Dendritic cell treated with granulocyte-macrophage colony-stimulating factor and Interleukin-4, amounts not matched to agents 40 ng/mL and 50 ng/mL, for 4 days (primary cell): Measurements from ENCODE around the gene STARD13.
A peak's percentile ranks its signal among the peaks of the same experiment; 100 is the strongest.

ENCODE experiments used
- H3K27ac Mint-ChIP-seq: one replicate; pipeline ENCODE4 v1.8.0; 2022; ENCODE audit warnings: mild to moderate bottlenecking, mixed read lengths
- H3K27me3 Mint-ChIP-seq: one replicate; pipeline ENCODE4 v1.8.0; 2022; ENCODE audit warnings: mild to moderate bottlenecking, mixed read lengths
- H3K36me3 Mint-ChIP-seq: one replicate; pipeline ENCODE4 v1.8.0; 2022; ENCODE audit warnings: low read depth, mixed read lengths
- H3K4me1 Mint-ChIP-seq: one replicate; pipeline ENCODE4 v1.8.0; 2022; ENCODE audit warnings: low read depth, mixed read lengths
- H3K4me3 Mint-ChIP-seq: one replicate; pipeline ENCODE4 v1.8.0; 2022; ENCODE audit warnings: mild to moderate bottlenecking, moderate library complexity, mixed read lengths
- H3K9me3 Mint-ChIP-seq: one replicate; pipeline ENCODE4 v1.8.0; 2022; ENCODE audit warnings: mixed read lengths
- intact Hi-C: fragments of 100-400 bp; cut with micrococcal nuclease; formaldehyde crosslinking; loops from one replicate; pipeline ENCODE4 v1.15.0; 2022

Gene STARD13

DNA sequence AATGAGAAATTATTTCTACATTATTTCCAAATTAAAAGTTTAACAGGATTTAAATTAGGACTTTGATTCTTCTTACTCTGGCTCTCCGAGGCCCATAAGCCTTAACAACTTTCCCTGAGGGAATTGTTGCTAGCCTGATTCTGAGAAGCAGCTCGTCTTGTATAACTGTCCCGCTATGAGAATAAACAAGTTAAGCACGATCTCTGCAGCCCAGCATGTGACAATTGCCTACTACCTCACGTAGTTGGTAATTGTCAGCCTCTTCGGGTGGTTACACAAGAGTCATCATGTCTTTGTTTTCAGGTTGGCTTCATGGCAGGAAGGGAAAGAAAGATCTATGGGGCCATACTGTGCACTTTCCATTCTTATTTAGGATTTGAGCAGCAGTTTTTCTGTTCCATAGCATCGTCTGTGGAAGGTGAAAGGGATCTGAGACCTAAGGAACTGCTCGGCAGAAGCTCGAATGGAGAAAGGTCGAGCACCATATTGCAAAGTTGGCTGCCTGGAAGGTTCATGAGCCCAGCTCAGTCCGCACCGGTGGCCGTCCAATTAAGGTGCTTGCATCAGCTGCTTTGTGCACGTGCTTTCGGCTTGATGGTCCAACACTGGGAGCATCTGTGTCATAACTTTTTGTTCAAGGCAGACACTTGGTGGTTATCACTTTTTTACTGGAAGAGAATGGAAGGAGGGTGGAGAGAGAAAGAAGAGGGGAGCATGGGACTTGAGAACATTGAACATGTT lies 1.8 kb upstream of the STARD13 start:
- Mint-ChIP-seq H3K9me3 (no peaks in the 10 kb centered on the region), H3K4me3 (no peak overlapping the region), H3K36me3 (peaks cover 9% of the 10 kb centered on the region), H3K27ac (no peak overlapping the region), H3K27me3 (peaks cover 2% of the 10 kb centered on the region), H3K4me1 (peaks cover 19% of the 10 kb centered on the region)
- intact Hi-C loops = no loop called here

GRCh38 chr13:33286128-33286527 lies 573 bp upstream of the STARD13 start:
- H3K27ac Mint-ChIP-seq = peak overlapping the region; percentile 86

GRCh38 chr13:33284916-33285315 lies 639 bp downstream of the STARD13 start:
- Mint-ChIP-seq H3K4me1 (peaks cover 22% of the 10 kb centered on the region), H3K27me3 (no peaks in the 10 kb centered on the region), H3K27ac (peak overlapping the region; percentile 86), H3K36me3 (peaks cover 9% of the 10 kb centered on the region), H3K9me3 (no peaks in the 10 kb centered on the region), H3K4me3 (peak overlapping the region; percentile 92)
- intact Hi-C loops = no loop called here

More at GRCh38 chr13:33286128-33286527, 573 bp upstream of the STARD13 start:
- Mint-ChIP-seq H3K27me3 (peaks cover 2% of the 10 kb centered on the region), H3K9me3 (no peaks in the 10 kb centered on the region), H3K4me3 (peak overlapping the region; percentile 92), H3K4me1 (peaks cover 19% of the 10 kb centered on the region), H3K36me3 (peaks cover 9% of the 10 kb centered on the region)
- intact Hi-C loops = no loop called here

- intact Hi-C loops = no loop called here
- Mint-ChIP-seq H3K27me3 (no peaks in the 10 kb centered on the region), H3K36me3 (peaks cover 9% of the 10 kb centered on the region), H3K4me1 (peaks cover 24% of the 10 kb centered on the region), H3K9me3 (no peaks in the 10 kb centered on the region), H3K27ac (no peak overlapping the region), H3K4me3 (no peak overlapping the region)
These were observed 1.5 kb downstream of the STARD13 start for GRCh38 chr13:33284031-33284430.

GRCh38 chr13:33283195-33283911 lies 2.2 kb downstream of the STARD13 start:
- Mint-ChIP-seq H3K4me1 (peaks cover 24% of the 10 kb centered on the region), H3K9me3 (no peaks in the 10 kb centered on the region), H3K27me3 (no peaks in the 10 kb centered on the region), H3K27ac (no peak overlapping the region), H3K4me3 (no peak overlapping the region), H3K36me3 (peaks cover 9% of the 10 kb centered on the region)
- intact Hi-C loops = no loop called here

DNA sequence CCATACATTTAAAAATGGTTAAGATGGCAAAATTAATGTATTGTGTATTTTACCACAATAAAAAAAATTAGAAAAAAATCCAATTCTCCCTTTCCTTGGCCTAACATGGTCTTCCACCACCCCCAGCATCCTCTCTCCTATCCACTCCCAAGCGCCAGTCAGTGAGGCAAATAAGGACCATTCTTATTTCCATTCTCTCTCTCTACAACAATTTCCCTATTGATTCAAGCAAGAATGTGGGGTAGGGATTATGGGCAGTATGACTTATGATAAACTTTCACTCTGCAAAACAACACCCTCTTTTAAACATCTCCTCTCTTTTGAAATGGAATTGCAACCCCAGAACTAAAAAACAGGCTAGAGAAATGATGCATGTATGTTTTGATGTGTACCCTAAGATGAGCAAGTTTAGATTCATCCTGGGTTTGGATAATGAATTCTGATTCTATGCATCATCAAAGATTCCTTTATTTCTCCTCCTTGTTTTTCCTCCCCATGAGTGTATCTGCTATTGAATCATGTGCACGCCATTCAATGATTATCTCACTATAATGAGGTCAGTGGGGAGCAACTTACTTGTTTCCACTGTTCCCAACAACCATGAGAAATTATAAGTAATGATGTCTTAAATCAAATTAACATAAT lies 3.5 kb downstream of the STARD13 start:
- intact Hi-C loops = no loop called here
- H3K9me3 Mint-ChIP-seq = no peaks in the 10 kb centered on the region
- no peaks in the 10 kb centered on the region for H3K27me3 Mint-ChIP-seq
- H3K4me1 Mint-ChIP-seq = peaks cover 24% of the 10 kb centered on the region
- H3K27ac Mint-ChIP-seq = no peak overlapping the region
- H3K4me3 Mint-ChIP-seq = no peak overlapping the region
- peaks cover 9% of the 10 kb centered on the region for H3K36me3 Mint-ChIP-seq

DNA sequence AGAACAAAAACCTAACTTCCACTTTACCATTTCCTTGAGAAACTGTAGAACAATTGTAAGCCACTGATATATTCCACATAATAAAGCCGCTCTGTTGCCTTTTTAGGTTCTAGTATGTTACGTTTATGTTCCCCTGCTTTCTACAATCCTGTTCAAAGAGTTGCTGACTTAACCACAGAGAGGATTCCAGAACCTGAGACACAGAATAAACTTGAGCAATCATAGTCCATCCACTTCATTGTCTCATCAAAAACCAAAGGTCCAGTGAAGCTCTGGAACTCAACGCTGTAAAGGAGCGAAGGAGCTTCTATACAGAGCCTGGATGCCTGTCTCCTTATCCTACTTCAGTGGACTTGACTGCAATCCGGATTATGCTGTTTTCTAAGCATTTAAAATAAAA lies 4.6 kb downstream of the STARD13 start:
- Mint-ChIP-seq H3K4me3 (no peak overlapping the region), H3K9me3 (no peaks in the 10 kb centered on the region), H3K27me3 (no peaks in the 10 kb centered on the region), H3K36me3 (peaks cover 9% of the 10 kb centered on the region), H3K27ac (no peak overlapping the region), H3K4me1 (peaks cover 20% of the 10 kb centered on the region)
- intact Hi-C loops = no loop called here

DNA sequence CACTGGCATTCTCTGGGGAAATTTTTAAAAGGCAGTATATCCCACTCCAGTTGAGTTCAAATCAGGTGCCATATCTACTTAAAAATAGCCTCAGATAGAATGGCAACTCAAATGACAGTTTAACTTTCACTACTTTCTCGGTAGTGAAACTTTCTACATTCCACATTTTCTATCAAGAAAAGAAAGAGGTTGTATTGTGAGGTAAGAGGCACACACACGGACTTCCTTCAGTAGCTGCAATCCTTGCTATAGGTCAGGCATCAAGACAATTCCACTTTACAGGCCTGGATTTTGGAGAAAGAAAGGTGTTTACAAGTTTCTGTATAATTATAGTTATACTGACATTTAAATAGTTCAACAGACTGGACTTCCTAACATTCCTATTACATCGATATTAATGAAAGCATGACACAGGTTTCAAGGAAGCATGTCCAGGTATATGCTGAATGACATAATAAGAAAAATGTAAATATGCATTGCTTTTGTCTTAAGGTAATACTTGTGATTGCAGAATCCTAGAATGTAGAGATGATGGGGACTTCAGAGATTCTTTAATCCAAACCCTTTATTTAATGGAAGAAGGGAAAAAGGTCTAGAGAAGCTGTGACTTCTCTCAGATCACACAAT lies 5.2 kb downstream of the STARD13 start:
- H3K4me3 Mint-ChIP-seq = no peak overlapping the region
- peaks cover 15% of the 10 kb centered on the region for H3K4me1 Mint-ChIP-seq
- H3K36me3 Mint-ChIP-seq = peaks cover 4% of the 10 kb centered on the region
- no peak overlapping the region for H3K27ac Mint-ChIP-seq
- no peaks in the 10 kb centered on the region for H3K27me3 Mint-ChIP-seq
- H3K9me3 Mint-ChIP-seq = no peaks in the 10 kb centered on the region
- intact Hi-C loops = no loop called here

DNA sequence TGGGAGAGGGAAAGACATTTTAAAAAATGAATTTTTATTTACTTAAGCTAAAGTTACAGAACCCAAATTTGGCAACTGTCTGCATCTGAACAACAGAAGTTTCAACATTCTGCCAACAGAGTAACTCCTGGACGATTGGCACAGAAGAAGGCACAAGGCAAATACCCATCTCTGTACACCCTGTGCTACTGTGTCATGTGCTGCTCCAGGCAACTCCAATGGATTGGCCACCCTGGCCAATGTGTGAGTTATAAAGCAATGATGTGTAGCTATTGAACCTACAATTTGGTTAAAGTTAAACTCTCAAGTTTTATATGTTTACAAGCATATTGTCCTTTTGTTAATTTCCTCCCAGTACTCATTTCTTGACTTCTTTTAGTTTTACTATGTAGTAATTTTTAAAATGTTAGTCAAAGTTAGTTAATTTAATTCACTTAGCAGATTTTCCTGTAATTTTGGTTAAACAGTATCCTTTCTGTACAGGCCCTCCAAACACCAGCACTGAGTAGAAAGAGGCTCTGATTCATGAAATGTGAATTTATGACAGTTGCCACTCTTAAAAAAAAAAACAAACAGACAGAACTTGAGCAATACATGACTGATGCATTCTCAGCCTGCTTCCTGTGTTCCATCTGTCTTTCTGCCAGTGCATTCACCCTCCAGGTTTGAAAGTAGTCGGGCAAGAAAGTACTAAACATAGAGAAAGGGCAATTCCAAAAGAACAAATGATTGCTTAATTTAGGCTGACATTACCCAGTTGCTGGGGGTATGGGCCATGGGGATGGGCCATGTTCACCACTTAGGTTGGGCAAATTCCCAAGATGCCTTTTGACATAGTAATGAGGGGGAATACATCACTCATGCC lies 5.9 kb downstream of the STARD13 start:
- Mint-ChIP-seq H3K4me1 (peaks cover 7% of the 10 kb centered on the region), H3K4me3 (no peak overlapping the region), H3K36me3 (no peaks in the 10 kb centered on the region), H3K27me3 (no peaks in the 10 kb centered on the region), H3K9me3 (no peaks in the 10 kb centered on the region), H3K27ac (no peak overlapping the region)
- intact Hi-C loops = no loop called here

DNA sequence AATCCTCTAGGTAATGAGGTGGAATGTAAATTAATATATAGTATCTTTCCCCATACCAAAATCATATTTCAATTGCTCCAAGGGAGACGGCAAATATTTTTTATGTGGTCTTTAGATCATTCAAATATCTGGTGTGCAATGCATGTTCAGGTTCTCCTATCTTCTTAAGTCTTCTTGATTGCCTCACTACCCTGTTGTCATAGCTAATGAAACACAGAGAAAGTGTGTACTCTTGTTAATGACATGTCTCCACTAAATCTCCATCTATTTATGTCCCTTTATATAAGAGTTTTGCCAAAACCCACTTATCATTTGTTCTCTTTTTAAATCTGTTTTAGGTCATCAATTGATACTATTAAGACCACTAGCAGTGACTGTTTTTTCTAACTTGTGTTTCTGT lies 6.6 kb downstream of the STARD13 start:
- no peaks in the 10 kb centered on the region for H3K27me3 Mint-ChIP-seq

DNA sequence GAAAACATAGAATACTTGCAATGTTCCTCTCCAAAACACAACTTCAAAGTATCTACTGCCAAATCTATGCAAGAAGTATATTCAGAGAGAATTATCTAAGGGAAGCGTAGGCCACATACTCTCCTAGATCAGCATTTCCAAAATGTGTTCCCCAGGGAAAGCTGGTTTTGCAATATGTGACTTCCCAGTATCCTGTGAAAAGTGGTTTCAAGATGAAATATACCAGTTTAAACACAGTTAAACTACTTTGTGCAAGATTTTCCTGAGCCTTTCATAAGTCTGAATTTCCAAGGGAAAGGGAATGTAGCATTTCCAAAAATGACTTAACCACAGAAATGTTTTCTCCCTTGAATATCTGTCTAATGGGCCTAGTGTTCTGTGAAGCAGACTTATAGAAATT lies 7.6 kb downstream of the STARD13 start:
- intact Hi-C loops = no loop called here
- Mint-ChIP-seq H3K36me3 (no peaks in the 10 kb centered on the region), H3K4me1 (peaks cover 5% of the 10 kb centered on the region), H3K9me3 (no peaks in the 10 kb centered on the region), H3K27me3 (no peaks in the 10 kb centered on the region), H3K27ac (no peak overlapping the region), H3K4me3 (no peak overlapping the region)

More for the DNA sequence above, 6.6 kb downstream of the STARD13 start:
- H3K4me1 Mint-ChIP-seq = peaks cover 5% of the 10 kb centered on the region
- H3K4me3 Mint-ChIP-seq = no peak overlapping the region
- intact Hi-C loops = no loop called here
- no peaks in the 10 kb centered on the region for H3K9me3 Mint-ChIP-seq
- H3K27ac Mint-ChIP-seq = no peak overlapping the region
- no peaks in the 10 kb centered on the region for H3K36me3 Mint-ChIP-seq

DNA sequence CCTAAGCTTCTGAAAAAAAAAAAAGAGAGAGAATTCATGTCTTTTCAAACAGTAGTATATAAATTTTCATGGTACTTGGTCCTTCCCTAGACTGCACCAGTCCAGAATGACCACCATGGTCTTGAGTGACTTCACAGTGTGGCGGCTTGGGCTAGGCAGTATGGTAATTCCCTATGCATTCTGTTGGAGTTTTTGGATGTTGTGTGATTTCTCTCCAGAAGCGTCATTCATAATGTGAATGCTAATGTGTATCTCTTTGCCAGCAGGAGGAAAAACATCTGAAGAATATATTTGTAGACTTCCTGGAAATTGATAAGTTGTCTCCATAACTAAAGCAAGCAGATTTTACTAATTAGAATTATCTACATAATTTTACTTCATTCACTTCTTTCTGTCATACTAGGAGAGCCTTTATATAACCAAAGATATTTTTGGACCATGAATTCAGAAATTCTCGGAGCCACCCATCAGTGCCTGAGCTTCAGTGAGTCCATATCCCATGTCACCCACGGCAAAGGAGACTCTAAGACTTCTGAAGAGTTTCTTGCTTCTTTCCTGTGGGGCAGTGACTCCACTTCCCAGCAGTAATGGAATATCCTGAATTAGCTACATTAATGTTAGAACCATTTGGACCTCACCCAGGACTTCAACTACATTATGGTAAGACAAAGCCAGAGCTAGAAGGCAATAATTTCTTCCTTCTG lies 8.4 kb downstream of the STARD13 start:
- Mint-ChIP-seq H3K9me3 (no peaks in the 10 kb centered on the region), H3K27ac (no peak overlapping the region), H3K4me3 (no peak overlapping the region), H3K27me3 (no peaks in the 10 kb centered on the region), H3K4me1 (peaks cover 5% of the 10 kb centered on the region), H3K36me3 (no peaks in the 10 kb centered on the region)
- intact Hi-C loops = no loop called here

GRCh38 chr13:33276570-33276969 lies 9.0 kb downstream of the STARD13 start:
- Mint-ChIP-seq H3K27ac (no peak overlapping the region), H3K4me3 (no peak overlapping the region), H3K9me3 (no peaks in the 10 kb centered on the region), H3K27me3 (no peaks in the 10 kb centered on the region), H3K4me1 (peaks cover 5% of the 10 kb centered on the region), H3K36me3 (no peaks in the 10 kb centered on the region)
- intact Hi-C loops = no loop called here
